HEK293 (cell line): ENCODE measurements around the gene HOXB4.

Source experiments
- BCL11A ChIP-seq: fragments of 450-650 bp; formaldehyde crosslinking; IDR thresholded peaks from 2 replicates; pipeline ENCODE4 v1.5.1; 2016; ENCODE audit warnings: low read depth, missing biosample characterization, missing genetic modification characterization
- BCL11B ChIP-seq: fragments of 450-650 bp; formaldehyde crosslinking; IDR thresholded peaks from 2 replicates; pipeline ENCODE4 v1.5.1; 2016; ENCODE audit warnings: low read depth, missing biosample characterization, missing genetic modification characterization
- HOXA7 ChIP-seq: sonication (generic); formaldehyde crosslinking; IDR thresholded peaks from 2 replicates; pipeline ENCODE4 v1.8.1; 2022; ENCODE audit warnings: missing genetic modification reagents, borderline replicate concordance
- KLF7 ChIP-seq: fragments of 450-650 bp; formaldehyde crosslinking; IDR thresholded peaks from 2 replicates; pipeline ENCODE4 v1.5.1; 2016; ENCODE audit warnings: missing biosample characterization, missing genetic modification characterization, borderline replicate concordance
- OVOL3 ChIP-seq: fragments of 450-650 bp; formaldehyde crosslinking; IDR thresholded peaks from 2 replicates; pipeline ENCODE4 v1.5.1; 2016; ENCODE audit warnings: missing biosample characterization, missing genetic modification characterization
- PATZ1 ChIP-seq: fragments of 450-650 bp; formaldehyde crosslinking; IDR thresholded peaks from 2 replicates; pipeline ENCODE4 v1.5.1; 2016; ENCODE audit warnings: missing biosample characterization, missing genetic modification characterization
- PRDM1 ChIP-seq: fragments of 450-650 bp; formaldehyde crosslinking; IDR thresholded peaks from 2 replicates; pipeline ENCODE4; 2016; ENCODE audit warnings: missing biosample characterization, missing genetic modification characterization
- PRDM2 ChIP-seq: fragments of 450-650 bp; formaldehyde crosslinking; IDR thresholded peaks from 2 replicates; pipeline ENCODE4 v1.5.1; 2016; ENCODE audit warnings: missing biosample characterization, missing genetic modification characterization, borderline replicate concordance
- TSHZ1 ChIP-seq: fragments of 450-650 bp; formaldehyde crosslinking; IDR thresholded peaks from 2 replicates; pipeline ENCODE4 v1.5.1; 2016; ENCODE audit warnings: missing biosample characterization, missing genetic modification characterization, borderline replicate concordance
- ZBTB20 ChIP-seq: fragments of 450-650 bp; formaldehyde crosslinking; IDR thresholded peaks from 2 replicates; pipeline ENCODE4 v1.5.1; 2016; ENCODE audit warnings: missing biosample characterization, missing genetic modification characterization
- ZBTB21 ChIP-seq: fragments of 450-650 bp; formaldehyde crosslinking; IDR thresholded peaks from 2 replicates; pipeline ENCODE4 v1.5.1; 2017; ENCODE audit warnings: missing biosample characterization, missing genetic modification characterization
- ZBTB26 ChIP-seq: fragments of 450-650 bp; formaldehyde crosslinking; optimal IDR thresholded peaks from 2 replicates; pipeline ENCODE3; 2016; ENCODE audit warnings: missing biosample characterization, mild to moderate bottlenecking, missing genetic modification characterization
- ZFP69B ChIP-seq: fragments of 450-650 bp; formaldehyde crosslinking; IDR thresholded peaks from 2 replicates; pipeline ENCODE4 v1.5.1; 2016; ENCODE audit warnings: missing biosample characterization, missing genetic modification characterization
- ZNF10 ChIP-seq: fragments of 450-650 bp; formaldehyde crosslinking; IDR thresholded peaks from 2 replicates; pipeline ENCODE4 v1.5.1; 2017; ENCODE audit warnings: missing biosample characterization, missing genetic modification characterization
- ZNF121 ChIP-seq: fragments of 450-650 bp; formaldehyde crosslinking; IDR thresholded peaks from 2 replicates; pipeline ENCODE4 v1.5.1; 2016; ENCODE audit warnings: missing biosample characterization, missing genetic modification characterization
- ZNF155 ChIP-seq: fragments of 450-650 bp; formaldehyde crosslinking; IDR thresholded peaks from 2 replicates; pipeline ENCODE4 v1.5.1; 2016; ENCODE audit warnings: missing biosample characterization, missing genetic modification characterization
- ZNF169 ChIP-seq: fragments of 450-650 bp; formaldehyde crosslinking; IDR thresholded peaks from 2 replicates; pipeline ENCODE4 v1.5.1; 2016; ENCODE audit warnings: missing biosample characterization, missing genetic modification characterization
- ZNF175 ChIP-seq: fragments of 450-650 bp; formaldehyde crosslinking; IDR thresholded peaks from 2 replicates; pipeline ENCODE4 v1.5.1; 2016; ENCODE audit warnings: missing biosample characterization, missing genetic modification characterization
- ZNF19 ChIP-seq: fragments of 450-650 bp; formaldehyde crosslinking; IDR thresholded peaks from 2 replicates; pipeline ENCODE4; 2016; ENCODE audit warnings: missing biosample characterization, missing genetic modification characterization, low read depth
- ZNF366 ChIP-seq: fragments of 450-650 bp; formaldehyde crosslinking; conservative IDR thresholded peaks from 2 replicates; pipeline ENCODE4 v1.5.1; 2016; ENCODE audit warnings: missing biosample characterization, missing genetic modification characterization
- ZNF513 ChIP-seq: fragments of 450-650 bp; IDR thresholded peaks from 2 replicates; pipeline ENCODE4 v1.5.1; 2018; ENCODE audit warnings: missing biosample characterization, missing genetic modification characterization
- ZNF521 ChIP-seq: fragments of 450-650 bp; formaldehyde crosslinking; IDR thresholded peaks from 2 replicates; pipeline ENCODE4 v1.5.1; 2017; ENCODE audit warnings: missing biosample characterization, mild to moderate bottlenecking, missing genetic modification characterization
- ZNF610 ChIP-seq: fragments of 450-650 bp; formaldehyde crosslinking; IDR thresholded peaks from 2 replicates; pipeline ENCODE4 v1.5.1; 2016; ENCODE audit warnings: missing biosample characterization, missing genetic modification characterization, borderline replicate concordance
- ZNF660 ChIP-seq: fragments of 450-650 bp; IDR thresholded peaks from 2 replicates; pipeline ENCODE4 v1.5.1; 2018; ENCODE audit warnings: missing biosample characterization, mild to moderate bottlenecking, missing genetic modification characterization
- ZSCAN16 ChIP-seq: fragments of 450-650 bp; formaldehyde crosslinking; IDR thresholded peaks from 2 replicates; pipeline ENCODE4 v1.5.1; 2016; ENCODE audit warnings: missing biosample characterization, missing genetic modification characterization

HOXB4 gene

GRCh38 chr17:48589831-48590606 is 11.9 kb upstream of the HOXB4 start, which contains the start of gene HOXB3 (continued):
- TF ChIP-seq ZBTB26 (tag by site-specific recombination), result peak; percentile 25
- no peak for TF ChIP-seq ZNF169
- no peak for TF ChIP-seq ZNF175 (tag by site-specific recombination)
- no peak for TF ChIP-seq ZNF521 (tag by site-specific recombination)
- no peak; the same call in 1 of the 2 replicates for TF ChIP-seq ZBTB21 (tag by site-specific recombination)
- TF ChIP-seq PATZ1 (tag by site-specific recombination), result peak; percentile 93
- TF ChIP-seq OVOL3, result peak; percentile 93
- TF ChIP-seq ZBTB20 (tag by site-specific recombination), result peak; percentile 6
- TF ChIP-seq BCL11A, result peak; percentile 81
- no peak for TF ChIP-seq PRDM2 (tag by site-specific recombination)
- peak; percentile 98 for TF ChIP-seq TSHZ1 (tag by site-specific recombination)
- no peak for TF ChIP-seq HOXA7 (CRISPR knock-in tag)
- no peak; the same call in 1 of the 2 replicates for TF ChIP-seq ZNF121 (tag by site-specific recombination)
- TF ChIP-seq ZNF660 (tag by site-specific recombination), result peak; percentile 80
- no peak for TF ChIP-seq ZNF155 (tag by site-specific recombination)
- TF ChIP-seq ZFP69B (tag by site-specific recombination), result peak; percentile 19; the same call in 1 of the 2 replicates
- TF ChIP-seq ZNF610 (tag by site-specific recombination), result peak; percentile 29; the same call in 1 of the 2 replicates
- TF ChIP-seq ZSCAN16 (tag by site-specific recombination), result peak; percentile 59; the same call in 1 of the 2 replicates
- TF ChIP-seq ZNF10 (tag by site-specific recombination), result peak; percentile 72
- peak; percentile 89 for TF ChIP-seq BCL11B (tag by site-specific recombination)
- TF ChIP-seq KLF7 (tag by site-specific recombination), result peak; percentile 80; the same call in 1 of the 2 replicates
- TF ChIP-seq ZNF366 (tag by site-specific recombination), result peak; percentile 86
- TF ChIP-seq PRDM1 (tag by site-specific recombination), result peak; percentile 97
- TF ChIP-seq ZNF19, result no peak
- TF ChIP-seq ZNF513 (tag by site-specific recombination), result peak; percentile 26; the same call in 1 of the 2 replicates
